Hair follicle dermal papilla cell (primary cell): ENCODE results near the gene MACROD2. TPM values are rescaled to one million over a fixed set of nuclear protein-coding genes. Genes with fewer than 3 reads are reported as not detected.

Source experiments
- small RNA-seq: library from RNA; depleted of rRNA; stranded (forward); fragments of <200 nt; gene quantifications from one replicate; pipeline ENCODE3, GENCODE V24; 2012
- total RNA-seq: library from RNA; depleted of rRNA; stranded (reverse); fragments of >200 nt; gene quantifications from 2 replicates; pipeline ENCODE4 v1.2.3, GENCODE V29; 2012

Gene MACROD2
- total RNA-seq = 8.3 and 9.1 TPM in 2 replicates

DNA sequence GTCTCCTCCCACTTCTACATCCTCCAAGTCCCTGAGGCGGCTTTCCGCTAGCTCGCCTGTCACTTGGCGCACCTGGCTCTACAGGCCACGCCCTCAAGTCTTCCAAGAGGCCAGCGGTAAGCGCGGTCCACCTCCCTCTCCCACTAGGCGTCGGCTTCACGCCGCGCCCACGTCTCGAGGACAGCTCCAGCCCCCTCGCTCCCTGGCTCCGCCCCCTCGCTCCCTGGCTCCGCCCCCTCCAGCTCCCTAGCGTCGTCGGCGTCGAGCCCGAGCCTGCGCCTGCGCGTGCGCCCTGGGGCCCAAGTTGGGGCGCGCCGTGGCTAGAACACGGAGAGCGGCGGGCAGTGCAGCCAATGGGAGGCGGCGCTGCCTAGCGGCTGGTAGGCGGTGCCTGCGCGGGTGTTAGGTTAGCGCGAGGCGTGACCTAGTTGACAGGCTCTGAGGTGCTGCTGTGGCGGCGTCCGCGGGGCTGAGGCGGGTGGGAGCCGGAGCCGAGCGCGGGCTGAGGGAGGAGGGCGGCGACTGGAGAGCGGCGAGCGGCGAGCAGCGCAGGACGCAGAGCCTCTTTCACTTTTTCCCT lies at the start of gene MACROD2:
Gene MACROD2 (plus strand): TSS at position 431 of the 580 bp plus-strand sequence.

DNA sequence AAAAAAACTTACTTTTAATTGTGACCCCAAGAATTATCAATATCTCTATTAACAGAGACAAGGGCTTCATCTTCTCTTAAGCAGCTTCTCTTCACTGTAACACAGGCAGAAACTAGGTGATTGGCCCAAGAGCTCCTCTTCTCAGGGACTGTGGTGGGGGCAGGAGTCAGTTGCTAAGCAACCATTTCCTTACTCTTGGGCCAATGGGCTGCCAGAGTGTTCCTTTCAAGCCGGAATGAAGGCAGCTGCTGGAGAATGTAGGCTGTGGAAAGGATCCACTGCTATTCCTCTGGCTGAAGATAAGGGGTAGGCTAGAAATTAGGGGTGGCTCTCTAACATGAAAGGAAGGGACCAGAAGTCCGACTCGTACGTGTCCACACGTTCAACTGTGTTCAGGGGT lies 4.9 kb upstream of the MACROD2 start, which contains the start of gene SEL1L2:
Gene SEL1L2 (minus strand): TSS at position 150 of the 400 bp plus-strand sequence. CDS start 80 bp downstream, at position 70.

DNA sequence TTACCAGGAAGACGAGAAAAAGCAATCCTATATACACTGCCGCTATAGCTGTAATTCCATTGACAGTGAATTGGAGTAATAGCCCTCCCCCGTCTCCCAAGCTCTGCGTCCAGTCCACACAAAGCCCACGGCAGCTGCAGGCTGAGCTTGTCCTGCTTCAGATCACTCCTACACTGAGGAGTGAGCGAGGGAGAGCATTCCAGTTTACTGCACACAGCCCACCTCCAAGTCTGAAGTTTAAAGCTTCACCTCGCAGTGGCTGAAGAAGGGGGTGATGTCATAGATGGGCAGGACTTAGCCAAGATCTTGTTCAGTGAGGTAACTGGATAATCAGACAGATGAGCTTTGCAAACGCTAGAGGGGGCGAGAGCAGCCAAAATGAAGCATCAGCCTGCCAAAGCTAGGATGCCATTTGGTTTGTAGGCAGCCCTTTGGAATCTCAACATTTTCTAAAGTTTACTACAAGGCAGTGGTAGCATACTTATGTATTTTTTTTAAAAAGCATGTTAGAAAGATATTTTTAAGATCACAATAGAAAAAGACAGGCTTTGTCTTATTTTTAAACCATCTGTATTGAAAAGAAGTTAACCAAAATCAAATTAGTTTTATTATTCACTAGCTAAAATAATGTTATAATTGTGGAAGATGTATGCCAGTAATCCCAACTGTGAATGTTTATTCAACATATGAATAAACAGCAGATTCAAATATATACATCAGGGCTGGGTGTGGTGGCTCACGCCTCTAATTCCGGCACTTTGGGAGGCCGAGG lies 342.3 kb downstream of the MACROD2 start, which contains the start of gene FLRT3:
Gene FLRT3 (minus strand): TSS at position 213 of the 772 bp plus-strand sequence. CDS start 10,106 bp downstream, outside the sequence.

Small RNA genes lying within 50 kb of the gene (small RNA-seq; reads per million reads assigned to genes)
- gene RN7SL864P = not detected
- not detected for gene RNA5SP475
- gene RNU6-1159P = not detected
- gene RNU6-115P = not detected
- 0.22 reads per million for gene RNU6-228P
- not detected for gene RNU6-278P
- gene RPS3P1 = not detected

Other genes starting within 250 kb of the MACROD2 start
- gene ESF1, start 210.6 kb upstream of the MACROD2 start, total RNA-seq = 9.2 and 10.1 TPM in 2 replicates
- 13.1 and 15.5 TPM in 2 replicates for gene NDUFAF5, start 210.5 kb upstream of the MACROD2 start, total RNA-seq
- not detected in 2 replicates for gene SEL1L2, start 4.9 kb upstream of the MACROD2 start, total RNA-seq